SU-DHL-6 (cell line): Measurements from ENCODE around the gene LIN52.

ENCODE experiments used
- H2AFZ ChIP-seq: fragments of 200-600 bp; sonication (generic); 2 replicates; pipeline ENCODE4 v1.6.1; 2014; ENCODE audit warnings: low read depth, mild to moderate bottlenecking, moderate library complexity, mixed read lengths, antibody characterized with exemption, low read length; ENCODE audit not compliant: severe bottlenecking
- H3F3A ChIP-seq: fragments of 200-600 bp; shearing (Covaris generic); 2 replicates; pipeline ENCODE4 v1.6.0; 2016; ENCODE audit warnings: antibody characterized with exemption, mild to moderate bottlenecking; ENCODE audit not compliant: insufficient read depth
- H3K27ac ChIP-seq: fragments of 200-600 bp; sonication (generic); 2 replicates; pipeline ENCODE4 v1.5.1; 2016; ENCODE audit warnings: low read depth, mild to moderate bottlenecking, low read length, moderate library complexity, mixed read lengths
- H3K27me3 ChIP-seq: fragments of 200-600 bp; sonication (generic), shearing (Covaris generic); 2 replicates; pipeline ENCODE4 v1.6.0; 2014; ENCODE audit warnings: mild to moderate bottlenecking, low read length
- H3K36me3 ChIP-seq: fragments of 200-600 bp; sonication (generic); 2 replicates; pipeline ENCODE4 v1.6.1; 2014; ENCODE audit warnings: mild to moderate bottlenecking, low read length, mixed read lengths
- H3K4me2 ChIP-seq: fragments of 300-600, 200-600 bp; shearing (Covaris generic), sonication (generic); 2 replicates; pipeline ENCODE4 v1.6.0; 2014; ENCODE audit warnings: low read length, low read depth, mild to moderate bottlenecking; ENCODE audit not compliant: poor library complexity, severe bottlenecking
- H3K4me3 ChIP-seq: fragments of 200-600 bp; sonication (generic); 2 replicates; pipeline ENCODE4 v1.5.1; 2014; ENCODE audit warnings: antibody characterized with exemption, low read length, mild to moderate bottlenecking, mixed read lengths; ENCODE audit not compliant: insufficient read depth, poor library complexity, severe bottlenecking
- H3K79me2 ChIP-seq: fragments of 200-600 bp; sonication (generic); 2 replicates; pipeline ENCODE4 v1.6.1; 2014; ENCODE audit warnings: mild to moderate bottlenecking, low read length, moderate library complexity; ENCODE audit not compliant: insufficient read depth
- H3K9ac ChIP-seq: fragments of 200-600 bp; sonication (generic); 2 replicates; pipeline ENCODE4 v1.7.0; 2014; ENCODE audit warnings: mild to moderate bottlenecking, low read length
- H3K9me2 ChIP-seq: fragments of 200-600 bp; sonication (generic); replicated peaks from 2 replicates; pipeline ENCODE4 v1.6.1; 2014; ENCODE audit warnings: low read length; ENCODE audit not compliant: insufficient read depth
- H3K9me3 ChIP-seq: fragments of 200-600 bp; sonication (generic); 2 replicates; pipeline ENCODE4 v1.6.1; 2014; ENCODE audit warnings: low read length, mixed read lengths; ENCODE audit not compliant: insufficient read depth
- H4K20me1 ChIP-seq: fragments of 200-600 bp; sonication (generic); 2 replicates; pipeline ENCODE4 v1.6.1; 2014; ENCODE audit warnings: low read depth, mild to moderate bottlenecking, antibody characterized with exemption, low read length, moderate library complexity, mixed read lengths
- CTCF ChIP-seq: fragments of 200-600 bp; sonication (generic); IDR thresholded peaks from one replicate; pipeline ENCODE4 v1.5.1; 2017; ENCODE audit warnings: antibody characterized with exemption, mild to moderate bottlenecking, low read length, moderate library complexity; ENCODE audit not compliant: insufficient read depth, poor library complexity, severe bottlenecking
- EZH2phosphoT487 ChIP-seq: fragments of 200-600 bp; sonication (generic), shearing (Covaris generic); conservative IDR thresholded peaks from 2 replicates; pipeline ENCODE4 v1.6.1; 2018; ENCODE audit warnings: mild to moderate bottlenecking, antibody characterized with exemption, low read length, moderate library complexity, mixed read lengths

The LIN52 gene

DNA sequence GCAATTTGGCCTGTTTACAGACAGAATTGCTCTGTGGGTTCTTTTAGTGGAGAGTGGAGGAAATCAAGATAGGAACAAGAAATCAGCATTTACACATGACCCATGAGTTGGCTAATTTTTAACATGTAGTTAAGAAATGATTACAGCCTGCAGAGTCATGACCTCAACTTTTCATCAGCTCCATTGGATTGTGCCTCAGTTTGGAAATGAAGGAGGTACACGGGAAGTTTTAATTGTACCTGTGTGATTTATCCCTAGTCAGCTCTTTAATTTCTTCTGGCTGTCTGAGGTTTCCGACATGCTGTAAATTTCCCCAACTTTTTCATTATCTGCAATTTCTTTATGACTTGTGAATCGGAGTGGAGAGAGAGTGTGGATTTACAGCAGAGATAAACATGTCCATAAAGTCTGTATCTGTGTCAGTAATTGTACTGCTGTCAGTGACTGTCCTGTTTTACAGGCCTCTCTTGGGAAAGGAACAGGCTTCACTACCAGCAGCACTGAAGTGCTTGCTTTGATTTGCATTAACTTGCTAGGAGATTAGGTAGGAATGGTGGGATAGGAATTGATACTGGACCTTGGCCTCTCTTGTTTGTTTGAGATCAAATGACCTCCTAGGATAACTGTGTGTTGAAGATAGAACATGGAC is 49.2 kb downstream of the LIN52 start:
- H4K20me1 ChIP-seq, result peaks cover 3% of the 10 kb centered on the region; the same call in 1 of the 2 replicates
- TF ChIP-seq CTCF (no peak), EZH2phosphoT487 (no peak)
- H3K36me3 ChIP-seq, result no peaks in the 10 kb centered on the region
- H3K9ac ChIP-seq, result no peak overlapping the region
- no peaks in the 10 kb centered on the region for H3K79me2 ChIP-seq
- no peak overlapping the region for H3K4me3 ChIP-seq
- H3K4me2 ChIP-seq, result no peak overlapping the region
- H3F3A ChIP-seq, result no peaks in the 10 kb centered on the region
- H3K9me3 ChIP-seq, result no peaks in the 10 kb centered on the region
- H3K27me3 ChIP-seq, result no peaks in the 10 kb centered on the region
- no peak overlapping the region for H2AFZ ChIP-seq
- H3K9me2 ChIP-seq, result no peaks in the 10 kb centered on the region
- no peak overlapping the region for H3K27ac ChIP-seq

GRCh38 chr14:74134484-74134883 is 49.7 kb downstream of the LIN52 start:
- Histone ChIP-seq H3K27ac (no peak overlapping the region), H3F3A (no peaks in the 10 kb centered on the region), H2AFZ (no peak overlapping the region), H3K27me3 (no peaks in the 10 kb centered on the region), H4K20me1 (peaks cover 3% of the 10 kb centered on the region; the same call in 1 of the 2 replicates), H3K9me3 (no peaks in the 10 kb centered on the region), H3K9ac (no peak overlapping the region), H3K9me2 (no peaks in the 10 kb centered on the region), H3K4me3 (no peak overlapping the region), H3K4me2 (no peak overlapping the region), H3K79me2 (no peaks in the 10 kb centered on the region), H3K36me3 (no peaks in the 10 kb centered on the region)
- no peak for TF ChIP-seq EZH2phosphoT487
- no peak for TF ChIP-seq CTCF

DNA sequence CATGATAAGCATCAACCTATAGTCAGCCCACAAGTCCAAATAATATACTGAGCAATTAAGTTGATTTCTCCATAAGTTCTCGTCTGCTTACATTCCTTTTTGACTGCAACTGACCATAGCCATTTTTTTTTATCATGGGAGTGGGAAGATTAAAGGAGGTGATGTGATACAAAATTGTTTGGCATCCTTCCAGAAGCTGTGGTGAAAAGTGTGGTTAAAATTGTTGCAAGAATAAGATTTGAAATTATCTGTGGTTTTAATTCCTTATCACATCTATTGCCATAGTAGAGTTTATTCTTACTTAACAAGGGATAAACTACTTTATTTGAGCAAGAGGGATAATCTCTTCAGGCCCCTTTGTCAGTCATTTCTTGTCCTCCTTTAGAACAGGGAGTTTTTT is 50.7 kb downstream of the LIN52 start:
- Histone ChIP-seq H3K4me2 (no peak overlapping the region), H3K9ac (no peak overlapping the region)
- TF ChIP-seq CTCF (no peak), EZH2phosphoT487 (no peak)

More for the DNA sequence above, 50.7 kb downstream of the LIN52 start:
- Histone ChIP-seq H3K27ac (no peak overlapping the region), H3K79me2 (no peaks in the 10 kb centered on the region), H3K36me3 (no peaks in the 10 kb centered on the region), H3K27me3 (no peaks in the 10 kb centered on the region), H3K9me3 (no peaks in the 10 kb centered on the region), H3K4me3 (no peak overlapping the region), H3K9me2 (no peaks in the 10 kb centered on the region), H3F3A (no peaks in the 10 kb centered on the region), H4K20me1 (peaks cover 3% of the 10 kb centered on the region; the same call in 1 of the 2 replicates), H2AFZ (no peak overlapping the region)
